RWPE2 (cell line): ENCODE data around the gene ACBD7.

Source experiments
- ATAC-seq: fragments of 200-7000 bp; cut with Tn5 transposase; 3 replicates; pipeline ENCODE4 v1.9.1; 2021; ENCODE audit warnings: low read depth
- DNase-seq: peaks from one replicate; pipeline ENCODE4 v3.0.0-alpha.2; 2020; ENCODE audit warnings: low spot score
- H3K27ac ChIP-seq: fragments of 450-650 bp; 2 replicates; pipeline ENCODE4 v1.5.1; 2017; ENCODE audit warnings: mild to moderate bottlenecking; ENCODE audit not compliant: poor library complexity, severe bottlenecking
- H3K27me3 ChIP-seq: fragments of 250-450 bp; sonication (Bioruptor Pico); 2 replicates; pipeline ENCODE4 v1.5.1; 2021; ENCODE audit warnings: mild to moderate bottlenecking, moderate library complexity; ENCODE audit not compliant: insufficient read depth, poor library complexity, severe bottlenecking
- H3K36me3 ChIP-seq: fragments of 250-450 bp; sonication (Bioruptor Pico); 2 replicates; pipeline ENCODE4 v1.5.1; 2020; ENCODE audit warnings: low read depth, mild to moderate bottlenecking, moderate library complexity
- H3K4me1 ChIP-seq: fragments of 250-450 bp; sonication (Bioruptor Pico); 2 replicates; pipeline ENCODE4 v1.5.1; 2021; ENCODE audit warnings: mild to moderate bottlenecking, moderate library complexity; ENCODE audit not compliant: insufficient read depth, poor library complexity, severe bottlenecking
- H3K4me3 ChIP-seq: fragments of 250-450 bp; sonication (Bioruptor Pico); 2 replicates; pipeline ENCODE4 v1.5.1; 2021; ENCODE audit warnings: mild to moderate bottlenecking, moderate library complexity; ENCODE audit not compliant: severe bottlenecking
- H3K9me3 ChIP-seq: fragments of 250-450 bp; sonication (Bioruptor Pico); 2 replicates; pipeline ENCODE4 v1.5.1; 2021; ENCODE audit warnings: mild to moderate bottlenecking, moderate library complexity; ENCODE audit not compliant: severe bottlenecking
- CTCF ChIP-seq: fragments of 450-650 bp; IDR thresholded peaks from one replicate; pipeline ENCODE4 v1.5.1; 2017; ENCODE audit warnings: mild to moderate bottlenecking, moderate library complexity; ENCODE audit not compliant: poor library complexity, severe bottlenecking

Gene ACBD7

DNA sequence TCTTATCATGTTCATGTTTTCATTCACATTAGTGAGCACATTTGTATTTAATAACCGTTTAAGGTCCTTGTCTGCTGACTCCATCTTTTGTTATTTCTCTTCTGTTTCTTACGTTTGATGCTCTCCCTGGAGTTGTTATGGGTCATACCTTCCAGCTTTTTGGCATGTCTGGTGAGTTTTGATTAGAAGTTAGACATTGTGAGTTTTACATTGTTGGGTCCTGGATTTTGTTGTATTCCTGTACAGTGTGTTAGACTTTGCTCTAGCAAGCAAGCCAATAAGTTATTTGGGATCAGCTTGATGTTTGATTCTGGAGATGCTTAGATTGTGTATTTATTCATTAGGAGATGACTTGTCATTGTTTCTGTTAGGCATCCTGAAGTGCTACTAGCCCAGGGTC, 27.9 kb downstream of the ACBD7 start:
- ATAC-seq, result no peak

GRCh38 chr10:15059914-15060313, 28.7 kb downstream of the ACBD7 start:
- ATAC-seq, result no peak
- Histone ChIP-seq H3K4me1 (no peaks in the 10 kb centered on the region), H3K9me3 (peaks cover 4% of the 10 kb centered on the region), H3K36me3 (no peaks in the 10 kb centered on the region), H3K27ac (no peak overlapping the region), H3K27me3 (no peaks in the 10 kb centered on the region), H3K4me3 (no peak overlapping the region)
- DNase-seq, result no peak
- no peak for TF ChIP-seq CTCF

More for the DNA sequence above, 27.9 kb downstream of the ACBD7 start:
- TF ChIP-seq CTCF, result no peak
- Histone ChIP-seq H3K36me3 (no peaks in the 10 kb centered on the region), H3K9me3 (peaks cover 2% of the 10 kb centered on the region), H3K4me1 (no peaks in the 10 kb centered on the region), H3K27me3 (no peaks in the 10 kb centered on the region), H3K27ac (no peak overlapping the region), H3K4me3 (no peak overlapping the region)
- no peak for DNase-seq

DNA sequence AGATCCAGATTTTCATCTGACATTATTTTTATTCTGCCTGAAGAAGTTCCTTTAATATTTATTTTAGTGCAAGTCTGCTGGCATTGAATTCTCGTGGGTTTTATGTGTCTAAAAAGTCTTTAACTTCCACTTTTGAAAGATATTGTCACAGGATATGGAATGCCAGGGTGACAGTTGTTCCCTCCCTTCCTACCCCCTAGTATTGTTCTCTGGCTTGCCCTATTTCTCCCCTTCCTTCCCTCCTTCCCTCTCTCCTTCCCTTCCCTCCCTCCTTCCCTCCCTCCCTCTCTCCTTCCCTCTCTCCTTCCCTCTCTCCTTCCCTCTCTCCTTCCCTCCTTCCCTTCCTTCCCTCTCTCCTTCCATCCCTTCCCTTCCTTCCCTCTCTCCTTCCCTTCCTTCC, 29.9 kb downstream of the ACBD7 start:
- H3K27ac ChIP-seq, result no peak overlapping the region
- no peaks in the 10 kb centered on the region for H3K4me1 ChIP-seq
- H3K36me3 ChIP-seq, result no peaks in the 10 kb centered on the region
- H3K27me3 ChIP-seq, result no peaks in the 10 kb centered on the region
- DNase-seq (no peak), ATAC-seq (no peak)
- no peak for TF ChIP-seq CTCF
- no peak overlapping the region for H3K4me3 ChIP-seq
- peaks cover 4% of the 10 kb centered on the region for H3K9me3 ChIP-seq

- ATAC-seq (no peak), DNase-seq (no peak)
- no peak overlapping the region for H3K27ac ChIP-seq
- H3K36me3 ChIP-seq, result no peaks in the 10 kb centered on the region
- no peak overlapping the region for H3K4me3 ChIP-seq
- no peaks in the 10 kb centered on the region for H3K27me3 ChIP-seq
- H3K4me1 ChIP-seq, result no peaks in the 10 kb centered on the region
- TF ChIP-seq CTCF, result no peak
- H3K9me3 ChIP-seq, result peaks cover 1% of the 10 kb centered on the region
These were observed 35.5 kb downstream of the ACBD7 start for GRCh38 chr10:15053061-15053460.

GRCh38 chr10:15052121-15052520, 36.5 kb downstream of the ACBD7 start:
- ATAC-seq, result no peak
- peaks cover 1% of the 10 kb centered on the region for H3K9me3 ChIP-seq
- no peaks in the 10 kb centered on the region for H3K27me3 ChIP-seq
- no peak for DNase-seq
- TF ChIP-seq CTCF, result no peak
- H3K36me3 ChIP-seq, result no peaks in the 10 kb centered on the region
- no peaks in the 10 kb centered on the region for H3K4me1 ChIP-seq
- H3K27ac ChIP-seq, result no peak overlapping the region
- no peak overlapping the region for H3K4me3 ChIP-seq
